ENCODE data around the gene MYO6. TPM values are rescaled to one million over a fixed set of nuclear protein-coding genes. Genes with fewer than 3 reads are reported as not detected.
A peak's percentile ranks its signal among the peaks of the same experiment; 100 is the strongest.

MYO6 gene
- total RNA-seq, 1 donor = 15.1 TPM

DNA sequence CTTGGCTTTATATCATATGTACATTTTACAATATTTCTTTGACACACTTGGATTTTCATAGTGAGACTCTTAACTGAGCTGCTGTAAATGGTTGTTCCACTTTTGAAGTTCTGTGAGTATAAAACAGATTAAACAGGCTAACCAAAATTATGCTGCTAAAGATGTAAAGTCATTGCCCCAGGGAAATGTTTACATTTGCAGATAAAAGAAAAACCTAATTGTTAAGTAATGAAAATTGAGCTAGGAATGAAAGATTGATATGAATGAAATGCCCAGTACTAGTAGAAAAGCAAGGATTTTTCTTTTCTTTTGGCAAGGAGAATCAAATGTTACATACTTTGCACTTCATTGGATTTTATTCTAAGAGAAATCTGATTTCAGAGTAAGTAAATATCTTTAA, 164.0 kb downstream of the MYO6 start:
- TF ChIP-seq, protein P1, sequence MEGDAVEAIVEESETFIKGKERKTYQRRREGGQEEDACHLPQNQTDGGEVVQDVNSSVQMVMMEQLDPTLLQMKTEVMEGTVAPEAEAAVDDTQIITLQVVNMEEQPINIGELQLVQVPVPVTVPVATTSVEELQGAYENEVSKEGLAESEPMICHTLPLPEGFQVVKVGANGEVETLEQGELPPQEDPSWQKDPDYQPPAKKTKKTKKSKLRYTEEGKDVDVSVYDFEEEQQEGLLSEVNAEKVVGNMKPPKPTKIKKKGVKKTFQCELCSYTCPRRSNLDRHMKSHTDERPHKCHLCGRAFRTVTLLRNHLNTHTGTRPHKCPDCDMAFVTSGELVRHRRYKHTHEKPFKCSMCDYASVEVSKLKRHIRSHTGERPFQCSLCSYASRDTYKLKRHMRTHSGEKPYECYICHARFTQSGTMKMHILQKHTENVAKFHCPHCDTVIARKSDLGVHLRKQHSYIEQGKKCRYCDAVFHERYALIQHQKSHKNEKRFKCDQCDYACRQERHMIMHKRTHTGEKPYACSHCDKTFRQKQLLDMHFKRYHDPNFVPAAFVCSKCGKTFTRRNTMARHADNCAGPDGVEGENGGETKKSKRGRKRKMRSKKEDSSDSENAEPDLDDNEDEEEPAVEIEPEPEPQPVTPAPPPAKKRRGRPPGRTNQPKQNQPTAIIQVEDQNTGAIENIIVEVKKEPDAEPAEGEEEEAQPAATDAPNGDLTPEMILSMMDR (IDR thresholded peaks at IDR 0.05; ENCODE audit: insufficient read depth, low read depth, low read length) = no peak
- no peak overlapping the region for H3K4me3 ChIP-seq (ENCODE audit: low read depth, low read length)
- DNase-seq (ENCODE audit: low read depth) = no peak

DNA sequence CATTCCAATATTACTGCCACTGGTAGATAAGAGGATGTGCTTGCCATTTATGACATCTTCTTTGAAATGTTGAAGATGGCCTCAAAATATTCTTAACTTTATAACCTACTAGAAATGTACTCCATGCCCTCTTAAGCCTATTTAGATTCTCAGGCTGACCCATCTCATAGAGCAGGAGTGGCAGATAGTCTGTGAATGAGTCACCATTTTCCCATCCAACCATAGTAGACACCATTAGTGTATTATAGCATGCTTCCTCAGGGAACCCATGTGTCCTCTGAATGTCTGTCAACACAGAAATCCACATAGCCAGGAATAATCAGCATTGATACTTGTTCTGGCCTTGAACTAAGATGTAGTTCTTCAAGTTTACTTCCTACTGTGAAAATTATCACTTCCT, 173.2 kb downstream of the MYO6 start:
- TF ChIP-seq, protein P1 (IDR thresholded peaks at IDR 0.05; ENCODE audit: insufficient read depth, low read depth, low read length) = no peak
- DNase-seq (ENCODE audit: low read depth) = no peak

DNA sequence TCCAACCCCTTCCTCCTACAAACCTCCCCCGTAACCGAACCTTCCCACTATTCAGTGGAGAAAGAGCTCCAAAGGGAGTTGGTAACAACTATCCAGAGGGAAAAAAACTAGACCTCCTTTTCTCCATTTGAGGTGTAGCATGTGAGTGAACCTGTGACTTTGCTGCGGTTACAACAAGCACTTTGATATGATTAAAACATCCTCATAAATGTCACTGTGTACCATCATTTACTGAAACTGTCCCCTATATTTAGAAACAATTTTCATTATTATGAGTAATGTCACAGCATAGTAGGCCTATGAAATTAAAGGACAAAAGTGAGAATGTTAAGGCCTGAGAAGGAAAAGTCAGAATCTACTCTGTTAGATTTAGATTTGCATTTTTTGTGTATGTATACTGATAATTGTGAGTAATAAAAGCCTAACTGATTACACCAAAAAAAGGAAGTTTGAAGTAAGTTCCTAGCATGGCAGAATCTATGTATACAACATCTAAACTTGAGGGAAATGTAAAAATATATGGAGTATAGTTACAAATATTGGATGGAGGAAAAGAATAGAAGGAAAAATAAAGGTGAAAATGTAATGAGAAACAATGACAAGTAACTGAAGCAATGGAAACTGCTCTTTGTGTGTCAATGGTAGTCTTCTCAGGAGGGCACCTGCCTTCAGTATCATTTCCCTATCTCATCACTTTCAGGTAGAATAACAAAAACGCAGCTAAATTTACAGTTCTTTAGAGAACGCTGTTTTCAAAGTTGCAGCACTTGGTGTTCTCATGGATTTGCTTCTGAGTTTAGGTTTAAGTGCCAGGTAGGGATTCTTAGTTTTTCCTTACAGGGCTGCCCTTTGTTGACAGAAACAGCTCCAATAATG, 177.5 kb downstream of the MYO6 start:
- no peak overlapping the region for H3K4me3 ChIP-seq (ENCODE audit: low read depth, low read length)
- TF ChIP-seq, protein P1 (IDR thresholded peaks at IDR 0.05; ENCODE audit: insufficient read depth, low read depth, low read length) = no peak
- DNase-seq (ENCODE audit: low read depth) = no peak

More for the DNA sequence above, 173.2 kb downstream of the MYO6 start:
- no peak overlapping the region for H3K4me3 ChIP-seq (ENCODE audit: low read depth, low read length)

DNA sequence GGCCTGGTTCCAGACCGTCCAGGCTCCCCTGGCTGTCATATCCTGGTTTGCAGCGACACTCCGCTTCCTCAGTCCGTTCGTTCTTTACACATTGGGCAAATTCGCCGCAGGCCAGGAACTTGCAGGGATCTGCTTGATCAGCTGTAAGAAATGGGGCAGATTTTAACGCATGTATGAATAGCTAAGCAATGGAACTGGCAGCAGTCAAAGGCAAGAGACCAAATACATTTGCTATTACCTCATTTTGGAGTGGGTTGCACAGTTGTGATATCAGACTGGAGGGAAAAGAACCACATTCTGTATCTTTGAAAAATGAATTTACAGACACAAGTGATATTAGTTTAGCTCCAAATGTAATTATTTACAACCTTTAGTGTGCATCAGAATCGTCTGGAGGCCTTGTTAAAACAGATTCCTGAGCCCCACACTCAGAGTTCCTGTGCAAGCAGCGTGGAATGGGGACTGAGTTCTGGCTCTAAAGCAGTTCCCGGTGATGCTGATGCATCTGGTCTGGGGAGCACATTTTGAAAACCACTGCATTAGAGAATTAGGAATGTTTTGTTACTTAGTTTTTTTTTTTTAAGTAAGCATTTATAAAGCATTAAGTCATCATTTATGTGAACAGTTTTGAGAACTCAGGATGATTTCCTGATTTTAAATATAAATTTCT, 182.1 kb downstream of the MYO6 start:
- TF ChIP-seq, protein P1 (IDR thresholded peaks at IDR 0.05; ENCODE audit: insufficient read depth, low read depth, low read length) = no peak
- H3K4me3 ChIP-seq (ENCODE audit: low read depth, low read length) = no peak overlapping the region
- no peak for DNase-seq (ENCODE audit: low read depth)

DNA sequence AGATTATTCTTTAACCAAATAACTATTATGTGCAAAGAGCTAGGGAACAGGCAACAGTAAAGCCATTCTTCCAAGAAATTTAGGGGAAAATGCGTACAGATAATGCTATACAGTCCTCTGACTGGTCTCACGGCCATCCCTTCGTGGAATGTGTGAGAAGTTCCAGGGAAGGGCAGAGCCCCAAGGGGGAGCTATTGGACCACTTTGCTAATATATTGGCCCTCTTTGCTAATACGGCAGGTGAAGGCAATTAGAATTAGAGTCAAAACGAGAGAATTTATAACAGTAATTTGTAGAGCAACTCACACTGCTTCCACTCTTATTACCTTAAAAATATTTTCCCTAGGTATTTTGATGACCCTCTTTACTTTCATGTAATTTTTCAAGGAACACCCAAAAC, 183.0 kb downstream of the MYO6 start:
- TF ChIP-seq, protein P1 (IDR thresholded peaks at IDR 0.05; ENCODE audit: insufficient read depth, low read depth, low read length) = peak; percentile 65
- peak; percentile 17 for DNase-seq (ENCODE audit: low read depth)
- H3K4me3 ChIP-seq (ENCODE audit: low read depth, low read length) = no peak overlapping the region

DNA sequence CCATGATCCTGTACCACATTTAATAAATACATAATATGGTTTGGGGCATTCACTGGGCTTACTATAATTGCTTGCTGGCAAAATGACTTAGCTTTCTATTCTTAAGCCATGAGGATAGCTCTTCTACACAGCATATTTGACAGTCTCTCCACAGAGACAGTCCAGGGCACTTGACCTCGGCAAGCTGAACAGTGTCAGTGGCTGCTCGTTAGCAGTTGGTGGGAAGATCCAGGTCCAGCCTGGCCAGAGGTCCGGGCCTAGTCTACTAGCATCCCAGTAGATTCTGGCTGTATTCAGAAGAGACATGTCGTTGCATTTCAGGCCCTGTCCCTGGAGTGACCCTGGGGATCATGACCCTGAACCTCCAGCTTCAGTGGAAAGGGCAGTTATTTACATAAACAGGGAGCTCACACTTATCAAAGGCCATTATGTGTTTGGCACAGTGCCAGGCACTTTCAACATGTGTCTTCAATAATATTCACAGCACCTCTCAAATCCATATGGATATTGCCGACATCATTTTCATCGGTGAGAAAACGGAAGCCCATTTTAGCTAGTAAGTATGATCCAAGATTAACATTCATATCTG, 184.4 kb downstream of the MYO6 start:
- H3K4me3 ChIP-seq (ENCODE audit: low read depth, low read length) = no peak overlapping the region
- TF ChIP-seq, protein P1 (IDR thresholded peaks at IDR 0.05; ENCODE audit: insufficient read depth, low read depth, low read length) = no peak
- no peak for DNase-seq (ENCODE audit: low read depth)

All from fibroblast of villous mesenchyme (primary cell).